Fibroblast of lung (primary cell): ENCODE data around the gene ECI1. TPM values are rescaled to one million over a fixed set of nuclear protein-coding genes. Genes with fewer than 3 reads are reported as not detected.

ENCODE experiments used
- DNase-seq, 2 donors: peaks; one replicate each; pipeline versions ENCODE4 v3.0.0 to v3.0.0-alpha.2; 2010; ENCODE audit warnings: low read depth in 2 of 2
- H2AFZ ChIP-seq: 2 replicates; pipeline ENCODE4 v1.5.1; 2012; ENCODE audit warnings: low read length, control low read depth, inconsistent platforms
- H3K27ac ChIP-seq: 2 replicates; pipeline ENCODE4 v1.5.1; 2011; ENCODE audit warnings: low read length, control low read depth; ENCODE audit not compliant: insufficient read depth
- H3K27me3 ChIP-seq: 2 replicates; pipeline ENCODE4 v1.5.1; 2011; ENCODE audit warnings: mild to moderate bottlenecking, low read length; ENCODE audit not compliant: control insufficient read depth, insufficient read depth
- H3K36me3 ChIP-seq: 2 replicates; pipeline ENCODE4 v1.5.1; 2011; ENCODE audit warnings: low read length; ENCODE audit not compliant: control insufficient read depth, insufficient read depth
- H3K4me1 ChIP-seq: 2 replicates; pipeline ENCODE4 v1.5.1; 2011; ENCODE audit warnings: low read length; ENCODE audit not compliant: control insufficient read depth, insufficient read depth; ENCODE audit errors: extremely low read depth
- H3K4me2 ChIP-seq: 2 replicates; pipeline ENCODE4 v1.5.1; 2011; ENCODE audit warnings: low read length, control low read depth; ENCODE audit not compliant: insufficient read depth; ENCODE audit errors: extremely low read depth
- H3K4me3 ChIP-seq, 4 experiments: fragments of 200-600 bp in 1 of 4; sonication (generic) in 1 of 4; replicated peaks in 1 of 4; 2 replicates each; pipeline ENCODE4 v1.5.1; 2011 to 2016; ENCODE audit warnings: low read length in 4 of 4, low read depth in 3 of 4, mild to moderate bottlenecking in 3 of 4, control low read depth in 2 of 4, inconsistent platforms in 1 of 4, mixed read lengths in 1 of 4; ENCODE audit not compliant: insufficient read depth in 1 of 4; ENCODE audit errors: control extremely low read depth in 1 of 4
- H3K79me2 ChIP-seq: 2 replicates; pipeline ENCODE4 v1.5.1; 2012; ENCODE audit warnings: mild to moderate bottlenecking, low read length, inconsistent platforms; ENCODE audit not compliant: control insufficient read depth, insufficient read depth
- H3K9ac ChIP-seq: 2 replicates; pipeline ENCODE4 v1.5.1; 2011; ENCODE audit warnings: mild to moderate bottlenecking, low read length, control low read depth; ENCODE audit not compliant: insufficient read depth
- H3K9me3 ChIP-seq: 2 replicates; pipeline ENCODE4 v1.5.1; 2012; ENCODE audit warnings: low read depth, low read length; ENCODE audit not compliant: control insufficient read depth, insufficient read depth
- H4K20me1 ChIP-seq: 2 replicates; pipeline ENCODE4 v1.5.1; 2011; ENCODE audit warnings: low read length; ENCODE audit not compliant: control insufficient read depth, insufficient read depth; ENCODE audit errors: extremely low read depth
- EZH2 ChIP-seq: IDR thresholded peaks from 2 replicates; pipeline ENCODE4 v1.5.1; 2012; ENCODE audit warnings: low read length, control low read depth, mild to moderate bottlenecking; ENCODE audit errors: missing control alignments
- polyA plus RNA-seq, 2 donors: library from polyadenylated mRNA; depleted of rRNA in 1 of 2; stranded (reverse) in 1 of 2; unstranded in 1 of 2; fragments of >200 nt; gene quantifications; 2 replicates each; pipeline ENCODE4 v1.2.1, GENCODE V29; 2011 to 2012; ENCODE audit warnings: missing spikeins in 1 of 2
- total RNA-seq: library from RNA; depleted of rRNA; stranded (reverse); fragments of >200 nt; gene quantifications from 2 replicates; pipeline ENCODE4 v1.2.1, GENCODE V29; 2014
- TF ChIP-seq, protein P1 (sequence below), 2 donors: IDR thresholded peaks in 1 of 2; conservative IDR thresholded peaks in 1 of 2; 1 replicate in 1 of 2; 2 replicates in 1 of 2; pipeline ENCODE4 v1.5.1; 2011 to 2012; ENCODE audit warnings: low read length in 2 of 2, control low read depth in 1 of 2, inconsistent platforms in 1 of 2, low read depth in 1 of 2, mild to moderate bottlenecking in 1 of 2

The ECI1 gene
- total and polyA plus RNA-seq, 2 donors (not counting 1 experiment from before 2014, with no cell fraction given) = 18.8 to 35.8 TPM

DNA sequence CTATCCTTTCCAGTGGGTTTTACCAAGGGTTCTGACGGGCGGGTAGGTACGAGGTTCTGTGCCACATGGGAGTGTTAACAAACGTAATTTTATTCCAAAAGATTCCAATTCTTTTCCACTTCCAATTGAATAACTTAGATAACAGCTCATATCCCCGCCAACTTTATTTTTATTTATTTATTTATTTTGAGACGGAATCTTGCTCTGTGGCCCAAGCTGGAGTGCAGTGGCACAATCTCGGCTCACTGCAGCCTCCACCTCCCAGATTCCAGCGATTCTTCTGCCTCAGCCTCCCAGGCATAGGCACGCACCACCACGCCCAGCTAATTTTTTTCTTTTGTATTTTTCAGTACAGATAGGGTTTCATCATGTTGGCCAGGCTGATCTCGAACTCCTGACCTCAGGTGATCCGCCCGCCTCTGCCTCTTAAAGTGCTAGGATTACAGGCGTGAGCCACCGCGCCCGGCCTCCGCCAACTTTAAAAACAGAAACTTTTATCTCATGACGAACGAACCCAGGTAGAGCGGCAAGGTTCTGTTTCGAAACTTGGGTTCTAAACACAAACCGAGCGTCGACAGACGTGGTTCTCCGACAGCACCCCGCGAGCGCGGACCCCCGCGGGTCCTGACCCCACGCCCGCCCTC is 613 bp downstream of the ECI1 start:
- H3K4me1 ChIP-seq = peaks cover 7% of the 10 kb centered on the region
- H4K20me1 ChIP-seq = no peaks in the 10 kb centered on the region
- H3K79me2 ChIP-seq = peaks cover 9% of the 10 kb centered on the region
- H3K4me3 ChIP-seq = peak overlapping the region; percentile 60 to 69 (median 66)
- H3K36me3 ChIP-seq = peaks cover 20% of the 10 kb centered on the region
- peak in 1 of 2 donors; percentile 22 for DNase-seq
- H3K9ac ChIP-seq = peak overlapping the region; percentile 77
- no peaks in the 10 kb centered on the region for H3K9me3 ChIP-seq
- H3K4me2 ChIP-seq = peak overlapping the region; percentile 84
- H3K27me3 ChIP-seq = no peaks in the 10 kb centered on the region
- H3K27ac ChIP-seq = peak overlapping the region; percentile 72
- no peak for TF ChIP-seq EZH2
- TF ChIP-seq, protein P1, sequence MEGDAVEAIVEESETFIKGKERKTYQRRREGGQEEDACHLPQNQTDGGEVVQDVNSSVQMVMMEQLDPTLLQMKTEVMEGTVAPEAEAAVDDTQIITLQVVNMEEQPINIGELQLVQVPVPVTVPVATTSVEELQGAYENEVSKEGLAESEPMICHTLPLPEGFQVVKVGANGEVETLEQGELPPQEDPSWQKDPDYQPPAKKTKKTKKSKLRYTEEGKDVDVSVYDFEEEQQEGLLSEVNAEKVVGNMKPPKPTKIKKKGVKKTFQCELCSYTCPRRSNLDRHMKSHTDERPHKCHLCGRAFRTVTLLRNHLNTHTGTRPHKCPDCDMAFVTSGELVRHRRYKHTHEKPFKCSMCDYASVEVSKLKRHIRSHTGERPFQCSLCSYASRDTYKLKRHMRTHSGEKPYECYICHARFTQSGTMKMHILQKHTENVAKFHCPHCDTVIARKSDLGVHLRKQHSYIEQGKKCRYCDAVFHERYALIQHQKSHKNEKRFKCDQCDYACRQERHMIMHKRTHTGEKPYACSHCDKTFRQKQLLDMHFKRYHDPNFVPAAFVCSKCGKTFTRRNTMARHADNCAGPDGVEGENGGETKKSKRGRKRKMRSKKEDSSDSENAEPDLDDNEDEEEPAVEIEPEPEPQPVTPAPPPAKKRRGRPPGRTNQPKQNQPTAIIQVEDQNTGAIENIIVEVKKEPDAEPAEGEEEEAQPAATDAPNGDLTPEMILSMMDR (conservative IDR thresholded peaks at IDR 0.05 in 1 of 2, IDR thresholded peaks at IDR 0.05 in 1 of 2; ENCODE audit: low read depth in 1 of 2, low read length in 2 of 2) = no peak
- no peak overlapping the region for H2AFZ ChIP-seq

DNA sequence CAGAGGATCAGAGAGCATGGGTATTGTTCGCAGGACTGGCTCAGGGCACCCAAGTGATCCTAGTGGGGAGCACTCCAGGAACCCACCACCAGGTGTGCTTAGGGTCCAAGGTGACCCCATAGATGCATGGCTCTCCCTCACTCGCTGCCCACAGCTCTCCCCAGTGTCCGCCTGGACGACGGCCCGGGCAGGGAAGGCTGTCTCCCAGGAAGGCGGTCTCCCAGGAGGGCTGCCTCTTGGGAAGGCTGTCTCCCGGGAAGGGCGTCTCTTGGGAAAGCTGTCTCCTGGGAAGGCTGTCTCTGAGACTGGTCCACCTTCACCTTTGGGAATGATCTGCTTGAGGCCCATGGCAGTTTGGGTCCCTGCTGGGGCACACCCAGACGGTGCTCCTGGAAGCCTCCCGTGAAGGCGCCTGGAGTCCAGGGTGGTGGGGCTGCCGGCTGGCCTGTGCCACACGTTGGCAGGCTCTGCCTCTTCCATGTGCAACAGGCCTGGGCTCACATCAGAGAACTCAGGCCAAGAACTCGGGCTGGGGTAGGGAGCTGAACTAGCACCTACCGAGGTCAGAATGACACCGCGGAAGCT is 5.0 kb downstream of the ECI1 start:
- TF ChIP-seq EZH2 = no peak
- TF ChIP-seq, protein P1 (conservative IDR thresholded peaks at IDR 0.05 in 1 of 2, IDR thresholded peaks at IDR 0.05 in 1 of 2; ENCODE audit: low read depth in 1 of 2, low read length in 2 of 2) = no peak
- H4K20me1 ChIP-seq = no peaks in the 10 kb centered on the region
- no peak for DNase-seq
- H3K9me3 ChIP-seq = no peaks in the 10 kb centered on the region
- no peak overlapping the region for H2AFZ ChIP-seq
- peaks cover 9% of the 10 kb centered on the region for H3K79me2 ChIP-seq
- H3K9ac ChIP-seq = no peak overlapping the region
- H3K36me3 ChIP-seq = peaks cover 26% of the 10 kb centered on the region
- H3K27me3 ChIP-seq = no peaks in the 10 kb centered on the region
- H3K4me1 ChIP-seq = no peaks in the 10 kb centered on the region
- H3K27ac ChIP-seq = no peak overlapping the region
- no peak overlapping the region for H3K4me2 ChIP-seq
- no peak overlapping the region for H3K4me3 ChIP-seq

DNA sequence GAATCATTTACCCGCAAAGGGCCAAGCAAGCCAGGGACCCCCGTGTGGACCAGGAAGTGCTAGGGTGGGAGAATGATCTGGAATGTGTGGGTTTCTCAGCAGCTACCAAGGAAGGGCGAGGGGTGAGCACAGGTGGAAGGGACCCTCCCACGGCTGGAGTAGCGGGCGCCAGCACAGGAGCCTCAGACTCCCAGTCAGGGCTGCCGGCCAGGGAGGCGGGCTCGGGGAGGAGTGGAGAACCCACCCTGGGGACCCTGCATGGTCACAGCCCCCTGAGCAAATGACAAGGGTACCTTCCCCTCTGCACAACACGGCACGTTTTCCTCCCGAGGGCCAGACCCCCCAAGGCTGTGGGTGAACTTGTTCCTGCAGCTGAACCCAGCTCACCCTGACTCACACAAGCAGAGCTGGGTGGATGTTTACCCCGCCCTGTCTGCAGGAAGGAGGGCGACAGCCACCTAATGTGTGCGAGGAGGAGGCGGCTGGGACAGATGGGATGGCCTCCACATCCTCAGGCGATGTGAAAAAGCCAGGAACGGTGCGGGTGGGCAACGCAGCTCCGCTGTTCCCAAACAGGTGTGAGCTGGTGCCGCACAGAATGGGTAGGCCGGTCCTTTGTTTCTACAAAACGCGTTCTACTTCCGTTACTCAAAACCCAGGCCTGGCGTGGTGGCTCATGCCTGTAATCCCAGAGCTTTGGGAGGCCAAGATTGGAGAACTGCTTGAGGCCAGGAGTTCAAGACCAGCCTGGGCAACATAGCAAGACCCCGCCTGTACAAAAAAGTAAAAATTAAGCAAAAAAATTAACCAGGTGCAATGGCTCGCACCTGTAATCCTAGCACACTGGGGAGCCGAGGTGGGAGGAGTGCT is 6.2 kb downstream of the ECI1 start:
- H3K27me3 ChIP-seq = no peaks in the 10 kb centered on the region
- H2AFZ ChIP-seq = no peak overlapping the region
- TF ChIP-seq EZH2 = no peak
- TF ChIP-seq, protein P1 (conservative IDR thresholded peaks at IDR 0.05 in 1 of 2, IDR thresholded peaks at IDR 0.05 in 1 of 2; ENCODE audit: low read depth in 1 of 2, low read length in 2 of 2) = no peak
- peaks cover 6% of the 10 kb centered on the region for H3K79me2 ChIP-seq
- DNase-seq = no peak
- no peak overlapping the region for H3K4me2 ChIP-seq
- peaks cover 26% of the 10 kb centered on the region for H3K36me3 ChIP-seq
- no peak overlapping the region for H3K4me3 ChIP-seq
- H3K9ac ChIP-seq = no peak overlapping the region
- H3K9me3 ChIP-seq = no peaks in the 10 kb centered on the region
- H3K4me1 ChIP-seq = no peaks in the 10 kb centered on the region
- H4K20me1 ChIP-seq = no peaks in the 10 kb centered on the region
- H3K27ac ChIP-seq = no peak overlapping the region
